ENCODE data around the gene PIGK.

GRCh38 chr1:77040826-77041225, 178.4 kb downstream of the PIGK start:
- no peak for TF ChIP-seq CTCF (IDR thresholded peaks at IDR 0.05)
- TF ChIP-seq POLR2A (IDR thresholded peaks at IDR 0.05): no peak

Measured in heart left ventricle (tissue), 13 donors.